Activated T-helper 17 cell treated with anti-CD3 and anti-CD28 coated beads, Interleukin-2, amount 50 U/mL, for 72 hours (primary cell): ENCODE measurements around the gene RFC3. TPM values are rescaled to one million over a fixed set of nuclear protein-coding genes. Genes with fewer than 3 reads are reported as not detected.

Source experiments
- ATAC-seq: fragments of 150-1000 bp; cut with Tn5 transposase; replicated peaks from 2 replicates; pipeline ENCODE4 v1.10.0; 2021; ENCODE audit warnings: mild to moderate bottlenecking, moderate library complexity
- H3K27ac Mint-ChIP-seq: one replicate; pipeline ENCODE4 v1.8.0; 2022; ENCODE audit warnings: mixed read lengths
- H3K27me3 Mint-ChIP-seq: one replicate; pipeline ENCODE4 v1.8.0; 2022; ENCODE audit warnings: mixed read lengths
- H3K36me3 Mint-ChIP-seq: one replicate; pipeline ENCODE4 v1.8.0; 2022; ENCODE audit warnings: low read depth, mild to moderate bottlenecking, mixed read lengths
- H3K4me1 Mint-ChIP-seq: one replicate; pipeline ENCODE4 v1.8.0; 2022; ENCODE audit warnings: mixed read lengths
- H3K4me3 Mint-ChIP-seq: one replicate; pipeline ENCODE4 v1.8.0; 2022; ENCODE audit warnings: mild to moderate bottlenecking, mixed read lengths
- H3K9me3 Mint-ChIP-seq: one replicate; pipeline ENCODE4 v1.8.0; 2022; ENCODE audit warnings: mixed read lengths
- total RNA-seq, 2 donors: library from RNA; stranded (reverse); gene quantifications; one replicate each; pipeline ENCODE4 v1.2.3, GENCODE V29; 2022

RFC3 gene
- total RNA-seq, 2 donors from 2014 or later = 46.8 to 55.0 TPM

DNA sequence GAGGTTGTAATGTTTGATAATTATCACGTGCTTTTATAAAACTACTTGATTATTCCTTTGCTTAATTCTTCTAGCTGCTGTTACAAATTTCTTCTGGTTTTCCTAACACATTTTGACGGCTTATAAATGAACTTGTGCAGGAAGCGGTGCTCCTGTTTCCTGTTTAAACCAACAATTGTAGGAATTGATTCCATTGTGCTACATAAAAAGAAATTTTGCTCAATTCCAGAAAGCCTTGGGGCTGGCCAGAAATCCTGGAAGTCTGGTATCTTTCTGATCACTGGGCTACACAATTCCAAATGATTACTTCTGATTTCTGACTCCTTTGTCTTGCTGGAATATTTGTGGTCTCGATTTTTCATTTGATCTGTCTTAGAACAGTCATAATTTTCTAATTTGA lies 14.9 kb downstream of the RFC3 start:
- Mint-ChIP-seq H3K4me3 (no peak overlapping the region), H3K27ac (no peak overlapping the region), H3K36me3 (peaks cover 99% of the 10 kb centered on the region), H3K27me3 (no peaks in the 10 kb centered on the region), H3K9me3 (no peaks in the 10 kb centered on the region), H3K4me1 (peaks cover 11% of the 10 kb centered on the region)
- ATAC-seq = no peak

DNA sequence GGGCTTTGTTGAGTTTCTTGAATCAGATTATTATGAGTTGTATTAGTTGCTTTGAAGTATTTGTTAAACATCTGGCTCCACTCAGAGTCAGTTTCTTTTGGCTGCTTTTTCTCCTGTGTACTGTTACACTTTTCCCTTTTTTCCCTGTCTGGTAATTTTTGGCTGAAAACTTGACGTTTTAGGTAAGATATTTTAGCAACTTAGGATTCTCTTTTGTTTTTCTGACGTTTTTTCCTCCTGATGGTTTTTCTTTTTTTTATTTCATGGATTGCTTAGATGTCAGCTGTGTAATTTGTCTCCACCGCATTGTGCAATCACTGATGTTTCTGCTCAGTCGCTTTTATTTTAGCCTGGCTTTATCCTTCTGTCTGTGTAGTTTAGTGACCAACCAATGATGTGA lies 20.7 kb downstream of the RFC3 start:
- no peaks in the 10 kb centered on the region for H3K4me1 Mint-ChIP-seq
- no peak for ATAC-seq
- peaks cover 77% of the 10 kb centered on the region for H3K36me3 Mint-ChIP-seq
- H3K27ac Mint-ChIP-seq = no peak overlapping the region
- no peaks in the 10 kb centered on the region for H3K9me3 Mint-ChIP-seq
- H3K4me3 Mint-ChIP-seq = no peak overlapping the region
- H3K27me3 Mint-ChIP-seq = no peaks in the 10 kb centered on the region

DNA sequence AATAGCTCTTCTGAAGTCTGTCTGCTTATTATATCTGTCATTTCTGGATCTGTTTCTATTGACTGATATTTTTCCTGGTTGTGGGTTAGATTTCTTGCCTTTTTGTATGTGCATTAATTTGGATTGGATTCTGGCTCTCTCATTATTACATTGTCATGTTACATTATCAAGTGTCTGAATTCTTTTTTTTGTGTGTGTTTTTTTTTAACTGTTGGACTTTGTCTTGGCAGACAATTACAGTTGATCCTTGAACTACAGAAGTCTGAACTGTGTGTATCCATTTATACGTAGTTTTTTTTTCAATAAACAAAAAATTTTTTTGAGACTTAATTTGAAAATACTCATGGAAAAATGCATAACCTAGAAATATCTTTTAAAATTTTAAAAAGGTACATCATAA lies 22.5 kb downstream of the RFC3 start:
- Mint-ChIP-seq H3K4me1 (no peaks in the 10 kb centered on the region), H3K27me3 (no peaks in the 10 kb centered on the region), H3K4me3 (no peak overlapping the region), H3K36me3 (peaks cover 73% of the 10 kb centered on the region), H3K9me3 (no peaks in the 10 kb centered on the region), H3K27ac (no peak overlapping the region)
- no peak for ATAC-seq

DNA sequence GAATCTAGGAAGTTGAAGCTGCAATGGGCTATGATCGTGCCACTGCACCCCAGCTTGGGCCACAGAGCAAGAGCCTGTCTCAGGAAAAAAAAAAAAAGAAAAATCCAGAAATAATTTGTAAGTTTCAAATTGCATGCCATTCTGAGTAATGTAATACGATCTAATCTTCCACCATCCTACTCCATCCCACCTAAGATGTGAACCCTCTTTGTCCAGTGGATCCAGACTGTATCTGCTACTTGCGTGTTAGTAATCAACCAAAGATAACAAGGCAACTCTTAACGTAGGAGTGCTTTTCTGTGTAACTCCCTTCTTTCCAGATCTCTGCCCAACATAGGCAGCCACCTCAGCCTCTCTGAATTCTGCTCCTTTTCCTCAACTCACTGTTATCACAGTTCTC lies 24.3 kb downstream of the RFC3 start:
- H3K27me3 Mint-ChIP-seq = no peaks in the 10 kb centered on the region
- no peak overlapping the region for H3K27ac Mint-ChIP-seq
- H3K9me3 Mint-ChIP-seq = no peaks in the 10 kb centered on the region
- ATAC-seq = no peak
- H3K4me1 Mint-ChIP-seq = no peaks in the 10 kb centered on the region
- H3K36me3 Mint-ChIP-seq = peaks cover 66% of the 10 kb centered on the region
- no peak overlapping the region for H3K4me3 Mint-ChIP-seq

GRCh38 chr13:33842986-33843385 lies 25.0 kb downstream of the RFC3 start:
- Mint-ChIP-seq H3K27ac (no peak overlapping the region), H3K36me3 (peaks cover 67% of the 10 kb centered on the region), H3K27me3 (no peaks in the 10 kb centered on the region), H3K4me3 (no peak overlapping the region), H3K4me1 (no peaks in the 10 kb centered on the region), H3K9me3 (no peaks in the 10 kb centered on the region)
- ATAC-seq = no peak

DNA sequence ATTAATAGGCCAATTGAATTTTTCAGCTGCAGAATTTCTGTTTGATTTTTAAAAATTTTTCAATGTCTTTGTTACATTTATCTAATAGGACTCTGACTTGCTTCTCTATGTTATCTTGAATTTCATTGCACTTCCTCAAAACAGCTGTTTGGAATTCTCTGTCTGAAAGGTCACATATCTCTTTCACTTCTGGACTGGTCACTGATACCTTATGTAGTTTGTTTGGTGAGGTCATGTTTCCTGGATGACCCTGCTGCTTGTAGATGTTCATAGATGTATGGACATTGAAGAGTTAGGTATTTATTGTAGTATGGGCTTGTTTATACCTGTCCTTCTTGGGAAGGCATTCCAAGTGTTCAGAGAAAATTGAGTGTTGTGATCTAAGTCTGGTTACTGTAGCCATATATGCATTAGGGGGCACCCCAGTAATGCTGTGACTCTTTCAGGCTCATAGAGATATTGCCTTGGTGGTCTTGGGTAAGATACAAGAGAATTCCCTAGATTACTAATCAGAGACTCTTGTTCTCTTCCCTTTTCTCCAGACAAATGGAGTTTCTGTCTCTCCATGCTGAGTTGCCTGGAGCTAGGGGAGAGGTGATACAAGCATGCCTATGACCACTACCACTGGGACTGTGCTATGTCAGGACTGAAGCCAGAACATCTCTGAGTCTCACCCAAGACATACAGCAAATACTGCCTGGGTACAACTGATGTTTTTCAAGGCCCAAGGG lies 27.8 kb downstream of the RFC3 start:
- H3K4me3 Mint-ChIP-seq = no peak overlapping the region
- H3K4me1 Mint-ChIP-seq = no peaks in the 10 kb centered on the region
- H3K27me3 Mint-ChIP-seq = no peaks in the 10 kb centered on the region
- H3K9me3 Mint-ChIP-seq = no peaks in the 10 kb centered on the region
- H3K27ac Mint-ChIP-seq = no peak overlapping the region
- H3K36me3 Mint-ChIP-seq = peaks cover 53% of the 10 kb centered on the region
- ATAC-seq = no peak

- H3K4me1 Mint-ChIP-seq = no peaks in the 10 kb centered on the region
- H3K27ac Mint-ChIP-seq = no peak overlapping the region
- no peak for ATAC-seq
- H3K9me3 Mint-ChIP-seq = no peaks in the 10 kb centered on the region
- H3K27me3 Mint-ChIP-seq = no peaks in the 10 kb centered on the region
- H3K4me3 Mint-ChIP-seq = no peak overlapping the region
- H3K36me3 Mint-ChIP-seq = peaks cover 53% of the 10 kb centered on the region
Observed at GRCh38 chr13:33846303-33847062, 28.5 kb downstream of the RFC3 start.

GRCh38 chr13:33849211-33849610 lies 31.3 kb downstream of the RFC3 start:
- H3K4me3 Mint-ChIP-seq = no peak overlapping the region
- H3K27me3 Mint-ChIP-seq = no peaks in the 10 kb centered on the region
- peaks cover 42% of the 10 kb centered on the region for H3K36me3 Mint-ChIP-seq
- H3K4me1 Mint-ChIP-seq = no peaks in the 10 kb centered on the region
- ATAC-seq = no peak
- H3K9me3 Mint-ChIP-seq = peaks cover 10% of the 10 kb centered on the region
- H3K27ac Mint-ChIP-seq = no peak overlapping the region

GRCh38 chr13:33855371-33855895 lies 37.5 kb downstream of the RFC3 start:
- Mint-ChIP-seq H3K36me3 (no peaks in the 10 kb centered on the region), H3K27me3 (no peaks in the 10 kb centered on the region), H3K4me1 (no peaks in the 10 kb centered on the region), H3K9me3 (peaks cover 10% of the 10 kb centered on the region), H3K27ac (no peak overlapping the region), H3K4me3 (no peak overlapping the region)
- ATAC-seq = no peak

GRCh38 chr13:33859691-33860303 lies 41.8 kb downstream of the RFC3 start:
- no peak overlapping the region for H3K4me3 Mint-ChIP-seq
- H3K36me3 Mint-ChIP-seq = no peaks in the 10 kb centered on the region
- ATAC-seq = no peak
- no peak overlapping the region for H3K27ac Mint-ChIP-seq
- no peaks in the 10 kb centered on the region for H3K4me1 Mint-ChIP-seq
- H3K9me3 Mint-ChIP-seq = no peaks in the 10 kb centered on the region
- no peaks in the 10 kb centered on the region for H3K27me3 Mint-ChIP-seq

DNA sequence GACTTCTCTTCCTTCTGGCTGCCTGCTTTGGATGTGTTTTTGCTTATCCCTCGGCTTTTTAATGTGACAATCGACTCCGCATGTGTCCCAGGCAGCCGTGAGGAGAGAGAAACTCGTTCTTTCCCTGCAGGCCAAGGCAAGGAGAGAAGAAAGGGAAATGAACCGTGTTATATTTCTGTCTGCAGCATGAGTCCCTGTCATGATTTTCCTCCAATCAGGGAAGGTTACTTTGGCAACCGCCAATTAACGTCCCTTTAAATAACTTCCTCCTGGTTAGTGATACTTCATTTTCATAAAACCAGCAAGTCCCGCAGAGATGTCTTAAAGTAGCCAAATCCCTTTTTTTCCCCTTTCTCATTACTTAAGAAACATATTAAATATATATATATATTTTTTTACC lies 42.6 kb downstream of the RFC3 start:
- H3K27ac Mint-ChIP-seq = no peak overlapping the region
- no peaks in the 10 kb centered on the region for H3K36me3 Mint-ChIP-seq
- H3K4me3 Mint-ChIP-seq = no peak overlapping the region
- ATAC-seq = no peak
- H3K9me3 Mint-ChIP-seq = no peaks in the 10 kb centered on the region
- H3K27me3 Mint-ChIP-seq = no peaks in the 10 kb centered on the region
- no peaks in the 10 kb centered on the region for H3K4me1 Mint-ChIP-seq

DNA sequence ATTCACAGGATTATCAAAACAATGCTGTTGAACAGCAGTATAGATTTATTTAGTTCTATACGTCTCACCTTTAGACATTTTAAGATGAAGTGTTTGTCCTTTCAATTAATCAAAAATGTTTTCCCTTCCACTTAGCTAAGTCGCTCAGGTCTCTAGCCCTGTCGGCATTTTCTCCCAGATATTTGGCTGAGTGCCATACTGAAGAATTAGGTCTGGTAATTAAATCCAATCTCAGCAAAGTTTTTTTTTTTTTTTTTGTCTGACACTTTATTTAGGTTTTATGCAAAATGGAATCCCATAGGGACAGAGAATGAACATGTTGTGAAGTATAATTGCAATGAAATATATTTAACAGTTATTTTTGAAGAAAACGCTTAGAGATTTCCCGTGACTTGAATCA lies 44.1 kb downstream of the RFC3 start:
- Mint-ChIP-seq H3K27me3 (no peaks in the 10 kb centered on the region), H3K36me3 (no peaks in the 10 kb centered on the region), H3K9me3 (no peaks in the 10 kb centered on the region), H3K4me1 (no peaks in the 10 kb centered on the region), H3K27ac (no peak overlapping the region), H3K4me3 (no peak overlapping the region)
- no peak for ATAC-seq

DNA sequence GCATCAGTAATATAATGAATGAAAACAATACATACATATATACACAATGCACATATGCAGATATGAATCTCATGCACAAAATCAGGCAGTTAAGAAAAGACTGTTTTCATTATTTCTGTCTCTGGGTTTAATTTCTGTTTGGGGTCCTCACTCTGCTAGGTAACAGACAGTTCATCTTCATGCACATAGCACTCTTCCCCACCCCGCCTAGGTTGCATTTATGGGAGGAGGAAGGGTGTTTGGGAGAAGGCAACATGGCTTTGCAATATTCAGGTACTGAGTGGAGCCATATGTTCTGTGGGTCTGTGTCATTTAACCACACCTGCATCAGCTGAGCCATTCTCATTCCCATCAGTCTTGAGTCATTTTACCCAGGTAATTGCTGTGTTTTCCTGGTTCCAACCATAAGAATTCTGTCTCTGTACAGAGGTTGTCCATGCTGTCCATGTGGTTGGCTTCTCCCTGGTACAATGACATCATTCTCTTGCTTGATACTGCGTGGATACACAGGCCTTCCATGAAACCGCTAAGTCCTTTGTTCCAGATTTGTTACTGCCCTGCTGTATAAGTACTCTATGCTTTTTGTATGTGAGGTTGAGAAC lies 45.3 kb downstream of the RFC3 start:
- no peak for ATAC-seq
- no peaks in the 10 kb centered on the region for H3K36me3 Mint-ChIP-seq
- no peaks in the 10 kb centered on the region for H3K4me1 Mint-ChIP-seq
- no peak overlapping the region for H3K27ac Mint-ChIP-seq
- H3K4me3 Mint-ChIP-seq = no peak overlapping the region
- H3K9me3 Mint-ChIP-seq = no peaks in the 10 kb centered on the region
- H3K27me3 Mint-ChIP-seq = no peaks in the 10 kb centered on the region

DNA sequence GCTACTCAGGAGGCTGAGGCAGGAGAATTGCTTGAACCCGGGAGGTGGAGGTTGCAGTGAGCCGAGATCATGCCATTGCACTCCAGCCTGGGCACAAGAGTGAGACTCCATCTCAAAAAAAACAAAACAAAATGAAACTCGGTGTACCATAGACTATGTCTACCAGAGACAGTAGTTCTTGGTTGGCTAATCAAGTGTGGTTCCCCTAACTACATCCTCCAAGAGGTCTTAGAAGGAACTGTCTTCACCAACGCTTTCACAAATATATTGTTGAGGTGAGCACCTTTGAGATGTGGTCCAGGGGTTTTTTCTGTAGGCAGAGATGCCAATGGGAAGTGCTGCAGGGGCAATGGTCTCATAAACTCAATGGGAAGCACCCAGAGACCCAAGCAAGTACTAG lies 48.0 kb downstream of the RFC3 start:
- no peaks in the 10 kb centered on the region for H3K27me3 Mint-ChIP-seq
- H3K27ac Mint-ChIP-seq = no peak overlapping the region
- H3K4me1 Mint-ChIP-seq = no peaks in the 10 kb centered on the region
- H3K4me3 Mint-ChIP-seq = no peak overlapping the region
- H3K36me3 Mint-ChIP-seq = no peaks in the 10 kb centered on the region
- H3K9me3 Mint-ChIP-seq = no peaks in the 10 kb centered on the region
- ATAC-seq = no peak
